GM18907 (cell line): ENCODE data around the gene GIMAP4.
"Not testable (repeated sequence)": the region's sequence is repeated elsewhere in the genome, so short reads cannot be mapped to it uniquely, and the experiment has no call there.

Source experiments
- ATAC-seq: cut with Tn5 transposase; IDR thresholded peaks from one replicate; pipeline ENCODE4 v1.9.1; 2021; ENCODE audit warnings: mild to moderate bottlenecking, moderate library complexity; ENCODE audit not compliant: unreplicated experiment

GIMAP4 gene

GRCh38 chr7:150579979-150580637 lies 12.9 kb downstream of the GIMAP4 start:
- ATAC-seq, result not testable (repeated sequence)

DNA sequence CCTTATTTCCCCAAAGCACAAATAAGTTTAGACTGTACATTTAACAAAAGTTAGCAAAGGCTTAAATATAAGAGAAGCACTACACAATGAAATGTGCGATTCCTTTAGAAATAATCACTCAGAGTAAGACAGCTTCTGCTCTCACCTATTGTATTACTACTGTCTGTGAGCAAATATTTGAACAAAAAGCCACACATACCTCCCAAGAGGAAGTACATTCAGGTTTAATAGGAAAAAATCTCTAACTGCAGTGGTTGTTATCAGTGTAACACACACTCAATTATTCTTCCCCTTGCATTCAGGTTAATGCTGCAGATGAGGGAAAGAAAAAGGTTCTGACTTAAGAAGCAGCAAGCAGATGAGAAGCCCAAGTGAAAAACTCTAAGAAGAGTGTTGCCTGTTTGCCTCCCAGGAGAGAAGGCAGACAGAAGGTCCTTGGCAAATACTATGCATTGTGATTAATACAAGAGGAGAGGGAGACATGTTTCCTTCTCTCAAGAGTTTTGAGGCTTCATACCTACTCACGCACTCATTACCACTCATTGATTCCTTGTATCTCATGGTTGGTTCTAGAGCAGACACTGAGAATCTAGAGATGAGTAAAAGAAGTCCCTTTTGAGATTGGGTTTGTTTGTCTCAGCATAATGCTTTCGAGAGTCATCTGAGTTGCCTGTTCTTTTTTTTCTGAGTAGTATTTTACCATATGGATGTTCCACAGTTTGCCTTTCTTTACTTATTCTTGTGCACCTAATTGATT lies 13.6 kb downstream of the GIMAP4 start:
- no peak for ATAC-seq

GRCh38 chr7:150585199-150585598 lies 18.0 kb downstream of the GIMAP4 start:
- no peak for ATAC-seq

DNA sequence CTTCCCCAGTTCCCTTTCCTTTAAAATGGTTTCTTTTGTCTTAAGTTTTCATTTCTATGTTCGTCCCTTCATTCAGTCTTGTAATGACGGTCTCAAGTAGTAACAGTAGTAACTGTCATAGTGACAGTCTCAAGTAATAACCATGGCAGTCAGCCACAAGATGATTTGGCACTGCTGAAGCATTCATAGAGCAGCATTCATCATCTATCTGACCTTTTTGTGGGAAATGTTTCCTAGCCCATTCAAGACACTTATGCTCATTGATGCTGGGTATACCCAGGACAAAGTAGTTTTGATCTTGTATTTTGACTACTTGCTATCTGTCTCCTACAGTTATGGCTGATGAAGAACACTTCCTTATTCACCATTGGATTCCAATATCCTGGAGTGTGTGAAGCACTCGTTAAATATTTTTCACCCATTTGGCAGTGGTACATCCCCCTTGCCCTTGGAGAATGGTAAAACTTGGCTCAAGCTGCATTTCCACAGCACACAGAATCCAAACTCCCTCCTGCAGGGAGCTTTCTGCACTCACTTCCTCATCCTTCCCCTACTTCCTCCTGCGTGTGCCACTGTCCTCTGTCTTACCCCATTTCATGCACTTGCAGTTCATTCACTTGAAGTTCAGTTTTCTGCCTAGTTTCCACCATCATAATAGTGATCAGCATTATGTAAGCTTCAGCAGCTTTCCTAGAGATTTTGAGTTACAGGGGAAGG lies 19.0 kb downstream of the GIMAP4 start:
- no peak for ATAC-seq

DNA sequence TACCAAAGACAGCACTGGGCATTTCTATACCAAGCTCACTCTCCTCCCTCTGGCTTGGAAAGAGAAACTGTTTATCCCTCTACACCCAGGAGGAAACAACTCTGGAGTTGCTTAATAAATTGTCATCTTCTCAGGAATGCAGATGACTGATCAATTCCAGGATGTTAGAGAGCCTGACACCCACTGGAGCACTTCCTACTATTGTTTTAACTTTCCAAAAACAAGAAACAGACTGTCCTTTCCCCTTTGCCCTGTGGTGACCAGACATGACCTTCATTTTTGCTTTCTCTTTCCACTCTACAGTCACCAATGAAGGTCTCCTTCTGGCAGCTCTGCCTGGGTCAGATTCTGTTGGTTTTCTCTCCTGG lies 19.6 kb downstream of the GIMAP4 start:
- no peak for ATAC-seq

GRCh38 chr7:150587551-150587950 lies 20.4 kb downstream of the GIMAP4 start:
- ATAC-seq, result no peak

DNA sequence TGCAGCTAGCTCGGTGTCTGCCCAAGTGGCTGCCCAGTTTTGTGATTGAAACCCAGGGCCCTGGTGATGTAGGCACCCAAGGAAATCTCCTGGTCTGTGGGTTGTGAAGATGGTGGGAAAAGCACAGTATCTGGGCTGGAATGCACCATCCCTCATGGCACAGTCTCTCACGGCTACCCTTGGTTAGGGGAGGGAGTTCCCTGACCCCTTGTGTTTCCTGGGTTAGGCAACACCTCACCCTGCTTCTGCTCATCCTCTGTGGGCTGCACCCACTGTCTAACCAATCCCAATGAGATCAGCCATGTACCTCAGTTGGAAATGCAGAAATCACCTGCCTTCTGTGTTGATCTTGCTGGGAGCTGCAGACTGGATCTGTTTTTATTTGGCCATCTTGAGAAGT lies 27.6 kb downstream of the GIMAP4 start:
- no peak for ATAC-seq

GRCh38 chr7:150595361-150595760 lies 28.2 kb downstream of the GIMAP4 start:
- ATAC-seq, result no peak

DNA sequence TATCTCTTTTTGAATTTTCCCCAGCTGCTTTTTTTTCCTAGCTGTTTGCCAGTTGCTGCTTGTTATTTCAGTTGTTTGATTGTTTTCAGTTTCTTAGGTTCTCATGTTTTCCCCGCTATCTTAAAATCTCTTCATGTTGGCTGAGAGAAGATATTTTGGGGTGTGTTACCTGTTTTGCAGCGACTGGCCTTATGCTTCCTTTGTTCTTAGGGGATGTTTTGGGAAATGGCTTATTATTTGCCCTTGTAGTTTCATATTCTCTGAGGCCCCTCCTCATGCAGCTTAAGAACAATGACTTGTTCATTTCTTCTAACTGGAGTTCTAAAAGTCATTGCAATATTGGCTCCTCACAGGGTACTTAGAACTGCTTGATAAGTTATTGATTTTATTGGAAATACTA lies 36.4 kb downstream of the GIMAP4 start:
- ATAC-seq, result not testable (repeated sequence)

GRCh38 chr7:150610233-150610632 lies 43.0 kb downstream of the GIMAP4 start:
- no peak for ATAC-seq

GRCh38 chr7:150612925-150613324 lies 45.7 kb downstream of the GIMAP4 start:
- no peak for ATAC-seq

DNA sequence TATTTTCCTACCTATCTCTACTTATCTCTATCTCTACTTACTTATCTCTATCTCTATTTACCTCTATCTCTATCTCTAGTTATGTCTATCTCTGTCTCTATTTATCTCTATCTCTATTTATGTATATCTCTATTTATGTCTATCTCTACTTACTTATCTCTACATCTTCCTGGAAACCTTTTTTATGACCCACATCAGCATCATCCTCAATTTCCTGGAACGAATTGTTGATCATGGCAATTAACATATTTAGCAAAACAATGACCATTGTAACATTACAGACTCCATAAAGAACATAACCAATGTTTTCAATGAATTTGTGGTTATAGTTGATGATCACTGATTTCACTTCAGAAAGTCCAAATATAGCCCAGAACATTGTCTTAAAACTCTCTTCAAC lies 46.7 kb downstream of the GIMAP4 start:
- ATAC-seq, result no peak

- not testable (repeated sequence) for ATAC-seq
Measured at GRCh38 chr7:150614426-150614825, 47.2 kb downstream of the GIMAP4 start.

DNA sequence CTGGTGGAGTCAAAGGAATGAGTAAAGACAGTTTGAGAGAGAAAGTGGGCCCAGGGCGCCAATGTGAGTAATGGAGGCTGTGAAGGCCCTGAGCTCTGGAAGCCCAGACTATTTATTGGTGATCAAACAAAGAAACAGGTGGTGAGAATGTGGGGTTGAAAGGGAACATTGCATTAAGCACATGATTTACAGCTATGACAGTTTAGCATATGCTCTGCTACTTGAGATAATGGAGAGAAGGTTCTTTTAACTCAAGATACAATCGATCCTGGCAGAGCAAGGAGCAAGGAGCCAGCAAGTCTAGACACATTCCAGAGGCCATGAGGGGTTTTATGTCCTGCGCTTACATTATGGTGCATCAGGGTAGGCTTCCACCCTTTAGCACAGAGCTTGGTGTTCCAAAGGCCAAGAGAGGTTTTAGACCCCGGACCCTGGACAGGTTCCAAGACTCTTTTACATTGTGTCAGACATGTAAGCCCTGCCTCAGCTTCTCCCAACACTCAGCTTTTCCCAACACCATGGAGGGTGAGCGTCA lies 48.1 kb downstream of the GIMAP4 start:
- ATAC-seq, result not testable (repeated sequence)

DNA sequence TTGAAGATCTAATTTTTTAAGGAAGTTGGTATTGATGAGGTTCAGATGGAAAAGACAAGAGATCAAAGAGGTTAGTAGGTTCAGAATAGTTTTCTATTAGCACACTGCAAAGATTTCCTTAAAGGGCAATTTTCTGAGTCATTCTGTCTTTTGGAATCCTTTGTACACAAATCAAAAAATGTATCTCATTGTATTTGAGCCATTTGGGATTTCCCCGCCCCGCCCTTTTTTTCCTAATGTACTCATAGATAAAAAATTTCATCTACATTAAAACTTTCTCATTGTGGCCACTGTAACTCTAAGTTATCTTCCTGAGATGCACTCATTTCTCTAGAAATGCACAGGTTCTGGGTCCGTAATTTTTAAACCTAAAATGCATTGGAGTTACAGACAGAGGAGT lies 52.9 kb downstream of the GIMAP4 start:
- ATAC-seq, result no peak

DNA sequence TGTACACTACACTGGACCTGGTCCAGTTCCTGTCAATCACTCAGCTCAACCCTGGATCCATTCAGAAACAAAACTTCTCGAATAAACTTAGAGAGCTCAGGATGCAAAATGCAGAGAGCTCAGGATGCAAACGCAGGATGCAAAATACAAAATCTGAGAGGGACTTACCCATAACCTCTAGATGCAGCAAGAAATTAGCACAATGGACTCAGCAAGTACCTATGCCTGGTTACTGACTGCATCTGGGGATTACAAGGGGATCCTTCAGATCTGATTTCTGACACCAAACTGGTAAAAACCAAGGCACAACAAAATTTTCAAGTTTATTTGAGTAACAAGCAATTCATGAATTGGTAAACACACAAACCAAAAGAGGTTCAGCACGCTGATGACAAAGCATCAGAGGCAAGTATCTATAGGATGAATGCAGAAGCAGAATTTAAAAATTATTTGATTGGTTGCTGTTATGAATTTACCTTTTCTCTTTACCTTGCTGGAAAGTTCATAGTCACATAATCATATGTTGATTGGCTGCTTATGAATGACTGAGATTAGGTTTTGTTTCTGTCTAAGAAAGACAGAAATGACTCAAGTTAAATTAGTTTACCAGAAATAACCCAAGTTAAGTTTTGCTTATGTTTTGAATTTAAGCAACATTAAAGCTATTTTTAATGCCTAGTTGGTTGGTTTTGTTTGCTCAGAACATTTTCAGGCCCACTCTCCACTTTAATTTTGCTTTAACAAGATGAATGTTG lies 53.6 kb downstream of the GIMAP4 start:
- no peak for ATAC-seq

- ATAC-seq, result no peak
Measured at GRCh38 chr7:150621376-150621775, 54.2 kb downstream of the GIMAP4 start.
